Psoas muscle (tissue), 8 donors: ENCODE data around the gene DGCR2. TPM values are rescaled to one million over a fixed set of nuclear protein-coding genes. Genes with fewer than 3 reads are reported as not detected.

Experiments
- ATAC-seq, 4 donors: fragments of 200-7000 bp; cut with Tn5 transposase; one replicate each; pipeline ENCODE4 v1.9.1; 2020; ENCODE audit warnings: moderate library complexity in 3 of 4, mild to moderate bottlenecking in 2 of 4
- DNase-seq, 2 donors: peaks; one replicate each; pipeline ENCODE4 v3.0.0-alpha.2; 2020
- H3K27ac ChIP-seq: fragments of 200-600 bp; one replicate; pipeline ENCODE4 v1.8.0; 2022
- H3K27me3 ChIP-seq, 3 donors: fragments of 200-600 bp in 1 of 3; one replicate each; pipeline versions ENCODE4 v1.6.1 to v1.8.0; 2013 to 2022; ENCODE audit warnings: low read length in 2 of 3, mild to moderate bottlenecking in 2 of 3, moderate library complexity in 1 of 3; ENCODE audit not compliant: insufficient read depth in 3 of 3
- H3K36me3 ChIP-seq, 2 donors: fragments of 200-600 bp in 1 of 2; one replicate each; pipeline versions ENCODE4 v1.6.1 to v1.8.0; 2013 to 2022; ENCODE audit warnings: low read depth in 1 of 2, mild to moderate bottlenecking in 1 of 2, moderate library complexity in 1 of 2; ENCODE audit not compliant: insufficient read depth in 1 of 2
- H3K4me1 ChIP-seq: fragments of 200-600 bp; one replicate; pipeline ENCODE4 v1.8.0; 2022
- H3K4me3 ChIP-seq: fragments of 200-600 bp; one replicate; pipeline ENCODE4 v1.8.0; 2022; ENCODE audit warnings: mild to moderate bottlenecking
- H3K9me3 ChIP-seq: fragments of 200-600 bp; one replicate; pipeline ENCODE4 v1.8.0; 2022
- CTCF ChIP-seq: fragments of 200-600 bp; IDR thresholded peaks from one replicate; pipeline ENCODE4 v1.8.0; 2022; ENCODE audit warnings: antibody characterized with exemption
- WGBS, 3 donors: extraction: QIAGEN DNeasy Blood & Tissue Kit; methylation state at CpG; one replicate each; pipeline versions ENCODE4 v1.1.6 to v1.1.7; 2013; 5-methylcytosine and 5-hydroxymethylcytosine counted together
- intact Hi-C, 2 donors: fragments of 100-400 bp; cut with DNase I; formaldehyde crosslinking; loops; one replicate each; pipeline versions ENCODE4 v1.11.0 to v1.14.2; 2022
- polyA plus RNA-seq, 3 donors: library from polyadenylated mRNA; stranded (reverse); fragments of 200-250 nt; gene quantifications; one replicate each; pipeline ENCODE4 v1.2.3, GENCODE V29; 2013
- total RNA-seq, 4 donors: library from RNA; stranded (reverse); fragmentation: NEBNext Ultra II Directional in 2 of 4; extraction: Animal tissue kit (Norgen Biotek cat#: 25700) in 2 of 4; gene quantifications; one replicate each; pipeline versions ENCODE4 v1.2.1 to v1.2.4, GENCODE V29; 2021 to 2023
- donor health status: healthy with polysubstance abuse.
- donor health status: DM: no; HTN: no; CAD: no; lungs with moderate emphysema.
- donor health status: Bipolar disorder and iron deficiency.
- donor health status: healthy.
- donor health status: DM: yes; HTN: yes; CAD: no.
- donor health status: DM: no; HTN: no; CAD: no.
- donor health status: DM: no; HTN: no; CAD: no.
- donor health status: DM: yes; HTN: yes; CAD: no.

Gene DGCR2
- total and polyA plus RNA-seq, 7 donors = 13.1 to 27.6 (median 24.5) TPM

- TF ChIP-seq CTCF = no peak
- intact Hi-C loops = loop anchor here in 1 of 2 donors (10.0 kb wide), 1 partner anchor 45 kb away; no protein-coding TSS in a partner anchor
- no peak for DNase-seq
Observed at GRCh38 chr22:19059481-19060278, 62.5 kb downstream of the DGCR2 start.

GRCh38 chr22:19058713-19059451 is 63.3 kb downstream of the DGCR2 start:
- TF ChIP-seq CTCF = no peak
- Histone ChIP-seq H3K36me3 (peaks cover 3 to 96% of the 10 kb centered on the region in 2 donors), H3K9me3 (no peaks in the 10 kb centered on the region), H3K27me3 (no peaks in the 10 kb centered on the region), H3K27ac (no peak overlapping the region), H3K4me3 (no peak overlapping the region), H3K4me1 (peaks cover 6% of the 10 kb centered on the region)
- ATAC-seq (no peak), DNase-seq (no peak)
- intact Hi-C loops = no loop called here
- 81 to 92% (median 88%) methylated on average over 15 to 16 of the region's 16 CpGs for WGBS, 3 donors

More at GRCh38 chr22:19059481-19060278, 62.5 kb downstream of the DGCR2 start:
- no peaks in the 10 kb centered on the region for H3K9me3 ChIP-seq
- peaks cover 6% of the 10 kb centered on the region for H3K4me1 ChIP-seq
- peaks cover 3 to 96% of the 10 kb centered on the region in 2 donors for H3K36me3 ChIP-seq
- no peak overlapping the region for H3K27ac ChIP-seq
- ATAC-seq = no peak
- 90 to 91% (median 90%) methylated on average over 20 of the region's 20 CpGs for WGBS, 3 donors
- no peak overlapping the region for H3K4me3 ChIP-seq
- H3K27me3 ChIP-seq = no peaks in the 10 kb centered on the region

GRCh38 chr22:19057999-19058491 is 64.2 kb downstream of the DGCR2 start:
- intact Hi-C loops = no loop called here
- DNase-seq (no peak), ATAC-seq (no peak)
- Histone ChIP-seq H3K4me3 (no peak overlapping the region), H3K9me3 (no peaks in the 10 kb centered on the region), H3K4me1 (peaks cover 6% of the 10 kb centered on the region), H3K27ac (no peak overlapping the region), H3K27me3 (no peaks in the 10 kb centered on the region), H3K36me3 (peaks cover 3 to 95% of the 10 kb centered on the region in 2 donors)
- TF ChIP-seq CTCF = no peak
- 84 to 91% (median 88%) methylated on average over 4 of the region's 4 CpGs for WGBS, 3 donors

- intact Hi-C loops = no loop called here
- Histone ChIP-seq H3K36me3 (peaks cover 3 to 93% of the 10 kb centered on the region in 2 donors), H3K9me3 (no peaks in the 10 kb centered on the region), H3K4me1 (peaks cover 6% of the 10 kb centered on the region), H3K27ac (no peak overlapping the region), H3K4me3 (no peak overlapping the region), H3K27me3 (no peaks in the 10 kb centered on the region)
- WGBS, 3 donors = 60 to 77% (median 61%) methylated on average over 8 of the region's 8 CpGs
- DNase-seq = no peak
- ATAC-seq = no peak
- no peak for TF ChIP-seq CTCF
Observed at GRCh38 chr22:19057539-19057938, 64.7 kb downstream of the DGCR2 start.
